Right lobe of liver (tissue), 6 donors: ENCODE results near the gene AARSD1. TPM values are rescaled to one million over a fixed set of nuclear protein-coding genes. Genes with fewer than 3 reads are reported as not detected.
A peak's percentile ranks its signal among the peaks of the same experiment; 100 is the strongest.

Experiments
- ATAC-seq, 4 donors: fragments of 200-7000 bp; cut with Tn5 transposase; one replicate each; pipeline ENCODE4 v1.9.1; 2020; ENCODE audit warnings: mild to moderate bottlenecking in 4 of 4, moderate library complexity in 4 of 4
- DNase-seq, 3 donors: peaks; one replicate each; pipeline ENCODE4 v3.0.0-alpha.2; 2020
- H3K27ac ChIP-seq, 3 donors: fragments of 200-600 bp; one replicate each; pipeline ENCODE4 v1.8.0; 2022
- H3K27me3 ChIP-seq, 2 donors: fragments of 200-600 bp; one replicate each; pipeline ENCODE4 v1.8.0; 2022
- H3K36me3 ChIP-seq, 4 donors: fragments of 200-600 bp; sonication (generic) in 1 of 4; one replicate each; pipeline versions ENCODE4 v1.5.1 to v1.8.0; 2017 to 2022; ENCODE audit warnings: control low read depth in 1 of 4
- H3K4me1 ChIP-seq, 4 donors: fragments of 200-600 bp; sonication (generic) in 1 of 4; one replicate each; pipeline versions ENCODE4 v1.5.1 to v1.8.0; 2017 to 2022; ENCODE audit warnings: control low read depth in 1 of 4
- H3K4me3 ChIP-seq, 3 donors: fragments of 200-600 bp; one replicate each; pipeline ENCODE4 v1.8.0; 2022
- H3K9me3 ChIP-seq, 4 donors: fragments of 200-600 bp; sonication (generic) in 1 of 4; one replicate each; pipeline versions ENCODE4 v1.5.1 to v1.8.0; 2017 to 2022; ENCODE audit warnings: control low read depth in 1 of 4
- POLR2A ChIP-seq: fragments of 450-650 bp; IDR thresholded peaks from one replicate; pipeline ENCODE4 v1.6.1; 2017; ENCODE audit warnings: antibody characterized with exemption, mild to moderate bottlenecking
- WGBS: methylation state at CpG from one replicate; pipeline ENCODE4 v1.1.6; 2018; ENCODE audit warnings: low coverage, low lambda C conversion rate; ENCODE audit not compliant: insufficient coverage; ENCODE audit errors: missing lambda C conversion rate; 5-methylcytosine and 5-hydroxymethylcytosine counted together
- intact Hi-C, 2 donors: fragments of 100-400 bp; cut with DNase I; formaldehyde crosslinking; loops; one replicate each; pipeline versions ENCODE4 v1.11.2 to v1.14.1; 2022
- total RNA-seq, 6 experiments: library from RNA; depleted of rRNA in 2 of 6; stranded (reverse); fragments of >200 nt in 2 of 6; fragmentation: NEBNext Ultra II Directional in 3 of 6; extraction: Animal tissue kit (Norgen Biotek cat#: 25700) in 3 of 6; gene quantifications; one replicate each; pipeline versions ENCODE4 v1.1.0 to v1.2.4, GENCODE V29; 2016 to 2023
- TF ChIP-seq, protein P1 (sequence below), 4 donors: fragments of 200-600 bp in 3 of 4; fragments of 450-650 bp in 1 of 4; IDR thresholded peaks; one replicate each; pipeline versions ENCODE4 v1.5.1 to v1.8.0; 2016 to 2022; ENCODE audit warnings: antibody characterized with exemption in 4 of 4, mild to moderate bottlenecking in 2 of 4
- donor health status: DM: no; HTN: yes; CAD: no.
- donor health status: DM: no; HTN: no; CAD: no.
- donor health status: DM: no; HTN: no; CAD: no.
- donor health status: DM: no; HTN: yes; CAD: no.
- donor health status: DM: no; HTN: yes; CAD: no.

Gene AARSD1
- total RNA-seq, 6 experiments from 2014 or later: 12.3 to 22.1 (median 17.9) TPM

DNA sequence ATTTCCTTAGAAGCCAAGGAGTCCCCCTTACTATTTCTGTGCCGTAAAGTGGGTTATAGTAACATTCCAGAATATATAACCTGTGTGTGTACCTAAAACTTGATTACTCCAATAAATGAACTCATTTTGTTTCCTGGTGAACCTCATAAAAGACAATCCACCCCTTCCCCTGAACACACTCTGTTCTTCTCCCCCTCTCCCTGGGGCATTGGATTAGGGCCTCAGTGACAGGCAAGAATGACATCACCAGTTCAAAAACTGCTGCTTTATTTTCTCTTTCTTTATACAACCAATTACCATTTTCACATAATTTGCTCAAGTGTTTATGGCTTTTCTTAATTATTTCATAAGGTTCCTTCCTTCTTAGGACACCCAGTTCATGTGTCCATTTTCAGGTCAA lies 17.4 kb downstream of the AARSD1 start:
- WGBS: 67% methylated on average over 1 of the region's 1 CpG
- intact Hi-C loops: no loop called here

DNA sequence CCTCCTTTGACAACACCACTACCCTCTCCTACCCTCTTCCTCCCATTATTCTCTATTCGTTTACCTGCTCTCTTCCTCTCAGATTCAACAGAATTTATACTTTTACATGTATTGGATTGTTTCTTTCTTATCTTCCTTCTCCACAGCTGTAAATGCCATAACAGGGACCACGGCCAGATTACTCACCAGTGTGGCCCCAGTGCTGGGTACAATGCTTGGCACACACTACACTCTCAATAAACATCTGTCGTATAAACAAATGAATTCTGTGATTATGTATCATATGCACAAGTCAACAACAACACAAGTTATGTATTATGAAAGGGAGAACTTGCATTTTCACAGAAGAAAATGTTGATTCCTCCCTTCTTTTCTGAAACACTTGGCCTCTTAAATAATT lies 20.0 kb downstream of the AARSD1 start:
- WGBS: 36% methylated on average over 3 of the region's 3 CpGs
- H3K4me1 ChIP-seq: no peaks in the 10 kb centered on the region
- no peak overlapping the region for H3K27ac ChIP-seq
- ATAC-seq (no peak), DNase-seq (no peak)
- no peak for TF ChIP-seq POLR2A
- TF ChIP-seq, protein P1, sequence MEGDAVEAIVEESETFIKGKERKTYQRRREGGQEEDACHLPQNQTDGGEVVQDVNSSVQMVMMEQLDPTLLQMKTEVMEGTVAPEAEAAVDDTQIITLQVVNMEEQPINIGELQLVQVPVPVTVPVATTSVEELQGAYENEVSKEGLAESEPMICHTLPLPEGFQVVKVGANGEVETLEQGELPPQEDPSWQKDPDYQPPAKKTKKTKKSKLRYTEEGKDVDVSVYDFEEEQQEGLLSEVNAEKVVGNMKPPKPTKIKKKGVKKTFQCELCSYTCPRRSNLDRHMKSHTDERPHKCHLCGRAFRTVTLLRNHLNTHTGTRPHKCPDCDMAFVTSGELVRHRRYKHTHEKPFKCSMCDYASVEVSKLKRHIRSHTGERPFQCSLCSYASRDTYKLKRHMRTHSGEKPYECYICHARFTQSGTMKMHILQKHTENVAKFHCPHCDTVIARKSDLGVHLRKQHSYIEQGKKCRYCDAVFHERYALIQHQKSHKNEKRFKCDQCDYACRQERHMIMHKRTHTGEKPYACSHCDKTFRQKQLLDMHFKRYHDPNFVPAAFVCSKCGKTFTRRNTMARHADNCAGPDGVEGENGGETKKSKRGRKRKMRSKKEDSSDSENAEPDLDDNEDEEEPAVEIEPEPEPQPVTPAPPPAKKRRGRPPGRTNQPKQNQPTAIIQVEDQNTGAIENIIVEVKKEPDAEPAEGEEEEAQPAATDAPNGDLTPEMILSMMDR (IDR thresholded peaks at IDR 0.05): no peak
- H3K9me3 ChIP-seq: no peaks in the 10 kb centered on the region
- no peak overlapping the region for H3K4me3 ChIP-seq
- H3K36me3 ChIP-seq: peaks cover 0 to 5% (median 0%) of the 10 kb centered on the region in 4 donors
- H3K27me3 ChIP-seq: no peaks in the 10 kb centered on the region
- intact Hi-C loops: no loop called here

More for the DNA sequence above, 17.4 kb downstream of the AARSD1 start:
- Histone ChIP-seq H3K27ac (no peak overlapping the region), H3K27me3 (no peaks in the 10 kb centered on the region), H3K9me3 (no peaks in the 10 kb centered on the region), H3K4me1 (no peaks in the 10 kb centered on the region), H3K4me3 (no peak overlapping the region), H3K36me3 (peaks cover 0 to 20% (median 3%) of the 10 kb centered on the region in 4 donors)
- DNase-seq (no peak), ATAC-seq (no peak)
- no peak for TF ChIP-seq POLR2A
- TF ChIP-seq, protein P1 (IDR thresholded peaks at IDR 0.05): no peak

DNA sequence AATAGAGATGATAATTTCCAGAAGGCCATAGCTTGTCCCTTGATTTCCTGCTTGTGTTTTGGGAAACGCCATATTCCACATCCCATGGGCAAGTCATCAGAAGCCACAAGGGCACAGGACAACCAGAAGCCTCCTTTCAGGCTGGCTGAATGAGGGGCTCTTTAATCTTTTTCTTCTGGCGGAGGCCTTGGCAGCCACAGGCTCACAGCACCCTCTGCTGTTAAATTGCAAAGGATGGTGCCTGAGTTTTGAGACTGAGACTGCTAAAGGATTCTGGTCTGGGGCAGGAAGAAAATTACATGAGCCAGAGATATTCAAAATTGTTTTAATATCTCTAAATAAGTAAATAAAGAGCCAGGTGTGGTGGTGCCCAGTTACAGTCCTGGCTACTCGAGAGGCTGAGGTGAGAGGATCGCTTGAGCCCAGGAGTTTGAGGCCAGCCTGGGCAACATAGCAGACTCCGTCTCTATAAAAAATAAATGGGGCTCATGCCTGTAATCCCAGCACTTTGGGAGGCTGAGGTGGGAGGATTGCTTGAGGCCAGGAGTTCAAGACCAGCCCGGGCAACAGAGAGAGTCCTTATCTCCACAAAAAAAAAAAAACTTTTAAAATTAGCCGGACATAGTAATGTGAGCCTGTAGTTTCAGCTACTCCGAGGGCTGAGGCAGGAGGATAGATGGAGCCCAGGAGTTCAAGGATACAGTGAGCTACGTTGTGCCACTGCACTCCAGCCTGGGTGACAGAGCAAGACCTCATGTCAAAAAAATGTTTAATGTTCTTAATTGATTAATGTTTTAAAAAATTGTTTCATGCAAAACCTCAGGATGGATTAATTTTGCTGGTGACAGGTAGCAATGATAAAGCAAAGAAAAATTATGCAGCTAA lies 26.3 kb downstream of the AARSD1 start:
- no peak for TF ChIP-seq POLR2A
- TF ChIP-seq, protein P1 (IDR thresholded peaks at IDR 0.05): peak; percentile 58 to 75 (median 64)
- ATAC-seq (peak; percentile 81 to 90 (median 84)), DNase-seq (peak in 1 of 3 donors; percentile 23)
- intact Hi-C loops: no loop called here
- WGBS: 34% methylated on average over 9 of the region's 9 CpGs
- no peaks in the 10 kb centered on the region for H3K4me1 ChIP-seq
- H3K27me3 ChIP-seq: no peaks in the 10 kb centered on the region
- H3K27ac ChIP-seq: no peak overlapping the region
- no peak overlapping the region for H3K4me3 ChIP-seq
- H3K9me3 ChIP-seq: no peaks in the 10 kb centered on the region
- no peaks in the 10 kb centered on the region for H3K36me3 ChIP-seq

DNA sequence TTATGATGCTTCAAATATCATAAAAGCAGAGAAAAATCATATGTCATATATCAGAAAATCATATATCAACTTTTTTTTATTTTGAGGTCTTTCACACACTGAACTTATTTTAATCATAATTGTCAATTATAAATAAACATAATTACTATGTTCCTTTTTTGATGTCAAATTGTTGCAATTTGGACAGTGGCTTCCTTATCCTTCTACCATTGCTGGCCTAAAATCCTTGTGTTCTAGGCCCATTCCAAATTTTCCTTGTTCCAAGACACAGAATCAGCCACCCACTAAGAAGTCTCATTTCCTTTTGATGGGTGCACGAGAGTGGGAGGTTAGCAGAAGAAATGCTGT lies 34.8 kb downstream of the AARSD1 start:
- intact Hi-C loops: no loop called here
- no peak for ATAC-seq
- Histone ChIP-seq H3K4me1 (peaks cover 0 to 7% (median 3%) of the 10 kb centered on the region in 4 donors), H3K27me3 (no peaks in the 10 kb centered on the region), H3K27ac (peak overlapping the region in 1 of 3 donors; percentile 56), H3K4me3 (no peak overlapping the region), H3K9me3 (no peaks in the 10 kb centered on the region), H3K36me3 (no peaks in the 10 kb centered on the region)
- DNase-seq: no peak
- WGBS: 100% methylated on average over 1 of the region's 1 CpG
- TF ChIP-seq, protein P1 (IDR thresholded peaks at IDR 0.05): no peak
- no peak for TF ChIP-seq POLR2A
